MM.1S (cell line): ENCODE measurements around the gene ACOT6.
"Not testable (repeated sequence)": the region's sequence is repeated elsewhere in the genome, so short reads cannot be mapped to it uniquely, and the experiment has no call there.

Source experiments
- EZH2 ChIP-seq: fragments of 300-600 bp; sonication (generic); optimal IDR thresholded peaks from 2 replicates; pipeline ENCODE3; 2017; ENCODE audit warnings: low read depth, mild to moderate bottlenecking, antibody characterized with exemption, low read length, mixed read lengths
- EZH2phosphoT487 ChIP-seq: fragments of 300-600 bp; sonication (generic); IDR thresholded peaks from 2 replicates; pipeline ENCODE4 v1.6.1; 2018; ENCODE audit warnings: antibody characterized with exemption, low read length
- TF ChIP-seq, protein P1 (sequence below): fragments of 300-600 bp; sonication (generic); IDR thresholded peaks from 2 replicates; pipeline ENCODE4 v1.5.1; 2016; ENCODE audit warnings: antibody characterized with exemption, low read length, mixed read lengths

DNA sequence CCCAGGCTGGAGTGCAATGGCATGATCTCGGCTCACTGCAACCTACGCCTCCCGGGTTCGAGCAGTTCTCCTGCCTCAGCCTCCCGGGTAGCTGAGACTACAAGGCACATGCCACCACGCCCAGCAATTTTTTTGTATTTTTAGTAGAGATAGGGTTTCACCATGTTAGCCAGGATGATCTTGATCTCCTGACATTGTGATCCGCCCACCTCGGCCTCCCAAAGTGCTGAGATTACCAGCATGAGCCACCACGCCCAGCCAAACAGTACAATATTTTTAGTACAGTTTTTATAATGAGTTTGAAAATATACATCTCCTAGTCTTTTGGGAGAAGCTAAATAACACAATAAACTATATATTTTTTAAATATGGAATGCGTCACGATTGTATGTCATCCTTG lies 46.9 kb downstream of the ACOT6 start:
- TF ChIP-seq EZH2, EZH2phosphoT487: not testable (repeated sequence)
- TF ChIP-seq, protein P1, sequence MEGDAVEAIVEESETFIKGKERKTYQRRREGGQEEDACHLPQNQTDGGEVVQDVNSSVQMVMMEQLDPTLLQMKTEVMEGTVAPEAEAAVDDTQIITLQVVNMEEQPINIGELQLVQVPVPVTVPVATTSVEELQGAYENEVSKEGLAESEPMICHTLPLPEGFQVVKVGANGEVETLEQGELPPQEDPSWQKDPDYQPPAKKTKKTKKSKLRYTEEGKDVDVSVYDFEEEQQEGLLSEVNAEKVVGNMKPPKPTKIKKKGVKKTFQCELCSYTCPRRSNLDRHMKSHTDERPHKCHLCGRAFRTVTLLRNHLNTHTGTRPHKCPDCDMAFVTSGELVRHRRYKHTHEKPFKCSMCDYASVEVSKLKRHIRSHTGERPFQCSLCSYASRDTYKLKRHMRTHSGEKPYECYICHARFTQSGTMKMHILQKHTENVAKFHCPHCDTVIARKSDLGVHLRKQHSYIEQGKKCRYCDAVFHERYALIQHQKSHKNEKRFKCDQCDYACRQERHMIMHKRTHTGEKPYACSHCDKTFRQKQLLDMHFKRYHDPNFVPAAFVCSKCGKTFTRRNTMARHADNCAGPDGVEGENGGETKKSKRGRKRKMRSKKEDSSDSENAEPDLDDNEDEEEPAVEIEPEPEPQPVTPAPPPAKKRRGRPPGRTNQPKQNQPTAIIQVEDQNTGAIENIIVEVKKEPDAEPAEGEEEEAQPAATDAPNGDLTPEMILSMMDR = not testable (repeated sequence)
